Measurements from ENCODE around the gene HAX1. TPM values are rescaled to one million over a fixed set of nuclear protein-coding genes. Genes with fewer than 3 reads are reported as not detected.
"Not testable (repeated sequence)": the region's sequence is repeated elsewhere in the genome, so short reads cannot be mapped to it uniquely, and the experiment has no call there.

The HAX1 gene
- polyA plus RNA-seq (ENCODE audit: insufficient read length) = 73.5 TPM
- long read RNA-seq, donor 1, transcript HAX1-201 (7 exons, 1,227 nt) = major isoform, 20 of 51 reads
- long read RNA-seq, donor 1, partial matches to known transcripts = 29 of 51 reads
- long read RNA-seq, donor 1, other reads (novel, unspliced or antisense) = 0 of 51 reads
- long read RNA-seq, donor 2, transcript HAX1-201 (7 exons, 1,227 nt) = major isoform, 31 of 61 reads
- long read RNA-seq, donor 2, partial matches to known transcripts = 28 of 61 reads
- long read RNA-seq, donor 2, other reads (novel, unspliced or antisense) = 0 of 61 reads
- long read RNA-seq, donor 3, transcript HAX1-201 (7 exons, 1,227 nt) = major isoform, 24 of 33 reads
- long read RNA-seq, donor 3, partial matches to known transcripts = 9 of 33 reads
- long read RNA-seq, donor 3, other reads (novel, unspliced or antisense) = 0 of 33 reads
- long read RNA-seq, donor 4, transcript HAX1-201 (7 exons, 1,227 nt) = major isoform, 5 of 10 reads
- long read RNA-seq, donor 4, partial matches to known transcripts = 5 of 10 reads
- long read RNA-seq, donor 4, other reads (novel, unspliced or antisense) = 0 of 10 reads
- long read RNA-seq, donor 5, transcript HAX1-201 (7 exons, 1,227 nt) = major isoform, 72 of 93 reads
- long read RNA-seq, donor 5, partial matches to known transcripts = 17 of 93 reads
- long read RNA-seq, donor 5, other reads (novel, unspliced or antisense) = 0 of 93 reads
- long read RNA-seq, donor 6, transcript HAX1-201 (7 exons, 1,227 nt) = major isoform, 17 of 68 reads
- long read RNA-seq, donor 6, partial matches to known transcripts = 49 of 68 reads
- long read RNA-seq, donor 6, other reads (novel, unspliced or antisense) = 0 of 68 reads
- long read RNA-seq, donor 7, transcript HAX1-201 (7 exons, 1,227 nt) = major isoform, 66 of 90 reads
- long read RNA-seq, donor 7, partial matches to known transcripts = 17 of 90 reads
- long read RNA-seq, donor 7, other reads (novel, unspliced or antisense) = 0 of 90 reads
- long read RNA-seq, donor 8, transcript HAX1-201 (7 exons, 1,227 nt) = major isoform, 15 of 17 reads
- long read RNA-seq, donor 8, partial matches to known transcripts = 0 of 17 reads
- long read RNA-seq, donor 8, other reads (novel, unspliced or antisense) = 0 of 17 reads

DNA sequence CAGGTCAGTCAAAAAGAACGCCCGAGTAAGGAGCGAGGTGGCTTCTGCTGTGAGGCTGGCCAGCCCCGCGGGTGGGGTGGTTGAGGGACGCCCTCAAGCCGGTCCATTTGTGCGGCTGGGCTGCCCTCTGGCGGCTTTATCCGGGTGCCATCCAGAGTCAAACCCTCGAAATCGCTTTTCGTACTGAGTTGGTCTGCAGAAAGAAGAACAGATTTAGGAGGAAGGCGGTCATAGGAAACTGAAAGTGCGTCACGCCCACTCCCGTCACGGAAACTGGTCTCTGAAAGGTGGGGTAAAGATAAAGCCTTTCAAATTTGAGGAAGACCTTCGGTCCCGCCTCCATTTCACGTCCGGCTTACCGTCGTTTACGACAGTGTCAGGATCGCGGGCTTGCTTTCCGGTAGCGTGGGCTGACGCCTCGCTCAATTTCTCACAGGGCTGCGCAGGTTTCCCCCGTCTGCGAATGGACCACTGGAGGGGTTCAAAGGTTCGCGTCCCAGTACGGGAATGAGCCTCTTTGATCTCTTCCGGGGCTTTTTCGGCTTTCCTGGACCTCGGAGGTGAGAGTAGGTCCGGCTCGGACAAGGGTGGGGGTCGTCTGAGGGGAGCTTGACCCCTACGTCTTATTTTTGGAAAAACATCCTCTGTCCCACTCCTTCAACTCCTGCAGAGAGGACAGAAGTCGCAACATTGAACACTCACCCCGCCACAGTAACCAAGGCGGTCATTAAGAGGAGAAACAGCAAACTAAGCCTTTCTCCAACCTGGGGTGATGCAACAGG is at the start of gene HAX1:
HAX1 (plus strand) TSS at position 413 of the 782 bp plus-strand sequence; CDS start at position 508, 95 bp downstream.
- DNase-seq = peak; percentile 93

DNA sequence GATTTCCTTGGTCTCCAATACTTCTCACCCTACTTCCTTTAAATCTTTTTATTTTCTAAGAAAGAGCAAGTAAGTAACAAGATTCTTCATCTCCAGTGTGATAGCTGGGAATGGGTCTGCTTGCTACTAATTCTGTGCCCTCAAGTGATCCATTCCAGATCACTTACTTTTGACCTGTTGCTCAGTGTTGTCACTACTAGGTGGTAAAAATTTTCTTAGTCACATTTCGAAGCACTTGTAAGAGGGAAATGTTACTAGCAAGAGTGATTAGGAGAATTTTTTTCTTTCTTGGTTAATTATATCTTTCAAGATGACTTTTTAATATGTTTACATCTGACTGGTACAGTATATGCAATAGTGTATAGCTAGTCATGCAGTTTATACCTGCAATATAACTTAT is 49.5 kb upstream of the HAX1 start:
- DNase-seq = no peak

DNA sequence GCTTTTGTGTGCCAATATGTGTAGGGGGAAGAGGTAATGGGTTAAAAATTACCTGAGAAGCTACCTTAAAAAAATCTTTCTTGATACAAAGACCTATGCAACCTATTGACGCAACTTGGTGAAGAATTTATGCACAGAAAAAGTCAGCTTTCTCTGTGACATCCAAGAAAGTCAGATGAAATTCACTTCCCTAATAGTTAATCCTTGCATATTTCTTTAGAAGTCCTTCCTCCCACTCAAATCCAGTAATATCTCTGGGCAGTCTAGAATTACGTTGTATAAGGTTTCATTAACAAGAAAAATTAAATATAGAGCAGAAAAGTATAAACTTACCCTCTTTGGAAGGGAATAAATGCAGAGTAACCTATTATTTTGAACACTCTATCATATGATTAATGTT is 48.8 kb upstream of the HAX1 start:
- no peak for DNase-seq

DNA sequence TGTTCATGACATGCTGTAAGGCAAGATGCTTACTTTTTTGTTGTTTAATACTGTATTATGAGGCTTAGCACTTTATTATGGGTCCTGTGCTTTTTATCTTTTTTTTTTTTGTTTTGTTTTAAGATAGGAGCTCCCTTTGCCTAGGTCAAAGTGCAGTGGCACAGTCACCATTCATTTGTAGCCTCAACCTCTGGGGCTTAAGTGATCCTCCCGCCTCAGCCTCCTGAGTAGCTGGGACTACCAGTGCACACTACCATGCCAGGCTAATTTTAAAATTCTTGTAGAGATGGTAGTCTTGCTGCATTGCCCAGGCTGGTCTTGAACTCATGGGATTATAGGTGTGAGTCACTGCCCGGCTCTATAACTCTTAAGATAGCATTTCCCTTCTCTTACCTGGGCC is 47.1 kb upstream of the HAX1 start:
- no peak for DNase-seq

DNA sequence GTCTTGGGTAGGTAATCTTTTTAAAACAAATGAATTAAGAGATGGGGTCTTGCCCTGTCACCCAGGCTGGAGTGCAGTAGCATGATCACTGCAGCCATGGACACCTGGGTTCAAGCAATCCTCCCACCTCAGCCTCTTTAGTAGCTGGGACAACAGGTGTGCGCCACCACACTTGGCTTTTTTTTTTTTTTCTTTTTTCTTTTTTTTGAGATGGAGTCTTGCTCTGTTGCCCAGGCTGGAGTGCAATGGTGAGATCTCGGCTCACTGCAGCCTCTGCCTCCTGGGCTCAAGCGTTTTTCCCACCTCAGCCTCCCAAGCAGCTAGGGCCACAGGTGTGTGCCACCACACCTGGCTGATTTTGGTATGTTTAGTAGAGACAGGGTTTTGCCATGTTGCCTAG is 41.3 kb upstream of the HAX1 start:
- not testable (repeated sequence) for DNase-seq

DNA sequence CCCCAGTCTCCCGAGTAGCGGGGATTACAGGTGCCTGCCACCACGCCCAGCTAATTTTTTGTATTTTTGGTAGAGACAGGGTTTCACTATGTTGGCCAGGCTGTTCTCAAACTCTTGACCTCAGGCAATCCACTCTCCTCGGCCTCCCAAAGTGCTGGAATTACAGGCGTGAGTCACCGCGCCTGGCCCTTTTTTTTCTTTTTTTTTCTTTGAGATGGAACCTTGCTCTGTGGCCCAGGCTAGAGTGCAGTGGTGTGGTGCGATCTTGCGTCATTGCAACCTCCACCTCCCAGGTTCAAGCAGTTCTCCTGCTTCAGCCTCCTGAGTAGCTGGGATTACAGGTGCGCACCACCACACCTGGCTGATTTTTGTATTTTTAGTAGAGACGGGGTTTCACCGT is 39.3 kb upstream of the HAX1 start:
- not testable (repeated sequence) for DNase-seq

DNA sequence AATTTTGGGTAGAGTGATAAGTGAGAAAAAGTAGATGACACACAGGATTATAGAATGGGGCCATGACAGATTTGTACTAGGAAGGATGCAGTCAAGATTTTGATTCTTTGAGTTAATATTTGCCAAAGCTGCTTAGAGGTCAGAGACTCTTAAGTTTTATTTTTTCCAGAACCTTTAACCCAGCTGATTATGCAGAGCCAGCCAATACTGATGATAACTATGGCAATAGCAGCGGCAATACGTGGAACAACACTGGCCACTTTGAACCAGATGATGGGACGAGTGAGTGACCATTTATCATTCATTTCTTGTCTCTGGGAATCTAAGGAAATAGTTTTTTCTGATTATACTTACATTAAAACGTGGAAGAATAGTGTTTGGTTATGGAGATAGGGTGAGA is 35.6 kb upstream of the HAX1 start:
- no peak for DNase-seq

DNA sequence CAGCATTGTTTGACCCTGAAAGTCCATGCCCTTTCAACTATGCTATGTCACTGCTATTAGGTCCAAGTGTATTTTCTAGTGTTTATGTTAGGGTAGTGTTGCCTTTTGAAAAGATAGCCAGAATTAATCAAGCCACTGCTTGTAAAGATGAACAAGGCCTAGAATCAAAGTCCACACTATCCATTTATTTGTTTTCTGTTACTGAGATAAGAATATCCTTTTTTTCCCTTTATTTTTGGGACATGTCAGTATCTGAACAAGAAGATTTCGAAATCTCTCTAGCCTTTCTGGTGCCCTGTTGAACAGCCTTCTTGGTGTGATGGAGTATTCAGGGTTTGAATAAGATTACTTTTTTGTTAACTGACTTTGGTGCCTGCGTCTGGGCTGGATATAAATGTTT is 35.0 kb upstream of the HAX1 start:
- DNase-seq = no peak

DNA sequence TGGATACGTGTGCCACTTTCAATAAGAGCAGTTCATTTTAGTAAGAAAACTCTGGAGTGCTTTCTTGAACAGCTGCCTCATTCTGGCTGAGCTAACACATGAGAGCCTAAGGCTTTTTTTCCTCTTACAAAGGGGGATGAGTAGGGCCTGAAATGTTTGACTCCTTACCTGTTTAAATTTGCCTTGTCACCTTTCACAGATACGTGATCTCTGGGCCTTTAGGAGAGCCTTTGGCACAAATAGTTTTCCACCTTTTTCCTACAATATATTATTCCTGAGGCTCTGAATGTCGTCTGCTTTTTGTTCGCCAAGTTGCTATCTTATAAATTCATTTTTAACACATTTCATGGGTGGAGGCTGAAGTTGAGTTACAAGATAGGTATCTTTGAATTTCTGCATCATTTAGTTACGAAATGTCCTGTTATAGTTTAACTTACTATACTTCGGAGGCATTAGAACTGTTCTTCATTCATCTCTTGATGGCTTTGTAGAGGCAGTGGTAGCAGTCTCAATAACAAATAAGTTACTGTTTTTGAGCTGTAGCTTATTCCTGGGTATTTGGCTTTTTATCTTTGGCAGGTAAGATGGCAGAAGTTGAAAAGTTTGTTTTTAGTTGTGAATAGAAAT is 34.4 kb upstream of the HAX1 start:
- no peak for DNase-seq

DNA sequence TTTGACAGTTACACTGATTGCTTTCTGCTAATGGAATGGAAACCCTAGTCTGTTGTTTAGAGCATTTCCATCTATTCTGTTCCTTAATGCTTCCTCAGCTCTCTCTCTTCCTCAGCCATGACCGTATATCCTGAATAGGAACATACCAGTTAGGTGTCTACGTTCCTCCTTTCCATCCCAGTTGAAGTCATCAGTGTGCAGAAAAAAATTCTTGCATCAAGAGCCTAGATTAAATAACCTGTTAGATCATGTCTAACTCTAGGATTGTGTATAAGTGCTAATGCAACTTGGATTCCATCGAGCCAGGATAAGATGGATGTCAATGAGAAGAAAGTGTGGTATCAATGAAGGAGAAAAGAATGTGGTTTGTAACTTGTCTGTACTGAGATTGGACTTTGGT is 32.9 kb upstream of the HAX1 start:
- DNase-seq = no peak

DNA sequence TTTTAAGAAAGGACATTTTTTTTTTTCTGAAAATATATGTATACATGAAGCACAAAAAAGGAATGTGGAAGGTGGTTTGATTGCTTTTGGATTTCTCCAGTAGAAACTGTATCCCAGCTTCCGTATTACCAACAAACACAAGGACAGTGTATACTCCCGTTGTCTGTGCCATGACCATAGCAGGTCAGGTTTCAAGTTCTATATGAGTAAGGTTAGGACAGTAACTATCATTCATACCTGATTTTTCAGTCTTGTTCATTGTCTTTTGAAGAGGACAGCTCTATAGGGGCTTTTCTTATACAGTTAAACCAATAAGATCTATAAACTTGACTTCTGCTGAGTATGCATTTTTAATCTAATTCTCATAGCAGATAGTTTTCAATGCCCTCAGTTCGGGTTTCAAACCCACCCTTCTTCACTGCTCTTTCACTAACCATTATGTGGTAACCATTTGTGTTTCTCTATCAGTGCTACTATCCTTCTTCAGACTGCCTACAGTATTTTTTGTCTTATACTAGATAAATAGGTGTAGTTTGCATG is 32.1 kb upstream of the HAX1 start:
- DNase-seq = no peak

DNA sequence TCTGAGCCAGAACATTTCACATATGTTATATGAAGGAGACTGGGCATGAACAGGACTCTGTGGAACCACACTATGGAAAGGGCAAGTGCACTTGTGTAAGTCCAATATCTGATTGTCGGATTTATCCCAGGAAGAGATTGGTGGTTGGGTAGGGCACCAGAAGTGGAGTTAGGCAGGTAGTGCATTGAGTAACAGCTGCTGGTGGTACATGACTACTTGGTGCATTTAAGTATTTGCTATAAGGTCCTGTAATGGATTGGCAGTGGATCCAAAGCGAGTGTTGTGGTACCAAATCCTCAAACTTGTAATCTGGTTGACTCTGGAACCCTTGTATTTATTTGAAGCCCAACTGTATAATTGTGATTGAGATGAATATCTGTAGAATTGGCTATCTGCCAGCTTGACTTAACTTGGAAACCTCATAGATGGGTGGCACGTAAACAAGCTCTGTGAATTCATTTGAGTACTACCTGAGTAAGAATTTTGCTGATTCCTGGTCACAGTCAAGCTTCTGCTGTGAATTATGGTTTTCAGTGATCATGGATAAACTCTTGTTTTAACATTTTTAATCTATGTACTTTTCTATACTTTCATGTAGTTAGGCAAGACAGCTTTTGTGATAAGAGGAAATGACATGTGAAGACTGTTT is 30.6 kb upstream of the HAX1 start:
- no peak for DNase-seq

DNA sequence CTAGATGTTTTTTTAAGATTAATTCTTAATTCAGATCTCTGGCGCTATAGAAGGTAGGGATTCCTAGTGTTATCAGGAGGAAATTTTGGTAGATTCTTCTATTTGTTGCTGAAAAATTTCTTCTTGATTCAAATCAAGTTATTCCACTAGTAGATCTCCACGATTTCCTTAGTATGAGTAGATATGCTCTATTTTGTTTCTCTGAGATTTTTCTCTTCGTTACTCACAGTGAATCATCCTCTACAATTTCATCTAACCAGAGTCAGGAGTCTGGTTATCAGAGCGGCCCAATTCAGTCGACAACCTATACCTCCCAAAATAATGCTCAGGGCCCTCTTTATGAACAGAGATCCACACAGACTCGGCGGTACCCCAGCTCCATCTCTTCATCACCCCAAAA is 18.8 kb upstream of the HAX1 start:
- DNase-seq = no peak

DNA sequence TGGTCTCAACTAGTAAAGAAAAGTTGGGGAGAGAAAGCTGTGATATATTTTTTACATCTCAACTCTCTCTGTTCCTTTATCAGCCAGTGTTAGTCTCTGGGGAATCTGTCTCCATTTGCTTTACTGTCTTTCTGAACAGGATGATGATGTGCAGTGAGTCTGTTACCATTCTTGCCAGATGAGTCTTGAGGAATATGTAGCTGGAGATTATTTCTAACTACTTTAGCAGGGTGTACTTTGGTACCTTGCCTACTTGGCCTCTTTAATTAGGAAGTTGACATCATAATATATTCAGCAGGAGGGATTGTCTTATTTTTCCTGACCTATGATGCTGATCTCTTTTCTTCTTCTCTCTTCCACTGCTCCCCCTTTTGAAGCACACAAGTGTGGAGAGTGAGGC is 15.7 kb upstream of the HAX1 start:
- DNase-seq = no peak

DNA sequence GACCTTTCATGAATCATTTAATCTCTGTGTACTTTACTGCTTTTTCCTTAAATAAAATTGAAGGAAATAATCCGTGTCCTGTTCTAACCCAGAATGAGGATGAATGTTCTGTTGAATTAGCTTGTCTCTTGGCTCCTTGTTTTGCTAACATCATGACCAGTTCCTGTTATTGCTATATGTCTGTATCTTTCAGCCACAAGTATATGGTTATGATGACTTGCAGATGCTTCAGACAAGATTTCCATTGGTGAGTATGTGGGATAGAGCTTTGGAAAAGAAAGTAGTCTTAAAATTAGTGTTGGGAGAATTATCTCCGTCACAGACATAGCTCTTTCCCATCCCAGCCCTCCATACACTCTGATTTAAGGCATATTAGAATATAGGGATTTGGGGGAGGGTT is 13.6 kb upstream of the HAX1 start:
- no peak for DNase-seq

DNA sequence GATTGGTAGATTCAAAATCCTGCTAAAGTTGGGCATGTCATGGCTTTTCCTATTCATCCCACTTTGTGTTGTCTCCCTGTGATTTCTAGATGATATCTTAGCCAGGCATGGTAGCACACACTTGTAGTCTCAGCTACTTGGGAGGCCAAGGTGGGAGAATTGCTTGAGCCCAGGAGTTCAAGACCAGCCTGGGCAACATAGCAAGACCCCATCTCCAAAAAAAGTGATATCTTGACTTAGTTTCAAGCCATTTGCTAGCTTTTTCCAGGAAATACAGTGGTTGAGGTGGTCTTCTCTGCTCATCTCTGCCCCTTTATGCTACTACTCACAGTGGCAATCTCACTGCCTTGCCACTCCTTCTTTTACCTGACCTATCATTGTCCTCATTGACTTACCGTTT is 12.3 kb upstream of the HAX1 start:
- DNase-seq = no peak

DNA sequence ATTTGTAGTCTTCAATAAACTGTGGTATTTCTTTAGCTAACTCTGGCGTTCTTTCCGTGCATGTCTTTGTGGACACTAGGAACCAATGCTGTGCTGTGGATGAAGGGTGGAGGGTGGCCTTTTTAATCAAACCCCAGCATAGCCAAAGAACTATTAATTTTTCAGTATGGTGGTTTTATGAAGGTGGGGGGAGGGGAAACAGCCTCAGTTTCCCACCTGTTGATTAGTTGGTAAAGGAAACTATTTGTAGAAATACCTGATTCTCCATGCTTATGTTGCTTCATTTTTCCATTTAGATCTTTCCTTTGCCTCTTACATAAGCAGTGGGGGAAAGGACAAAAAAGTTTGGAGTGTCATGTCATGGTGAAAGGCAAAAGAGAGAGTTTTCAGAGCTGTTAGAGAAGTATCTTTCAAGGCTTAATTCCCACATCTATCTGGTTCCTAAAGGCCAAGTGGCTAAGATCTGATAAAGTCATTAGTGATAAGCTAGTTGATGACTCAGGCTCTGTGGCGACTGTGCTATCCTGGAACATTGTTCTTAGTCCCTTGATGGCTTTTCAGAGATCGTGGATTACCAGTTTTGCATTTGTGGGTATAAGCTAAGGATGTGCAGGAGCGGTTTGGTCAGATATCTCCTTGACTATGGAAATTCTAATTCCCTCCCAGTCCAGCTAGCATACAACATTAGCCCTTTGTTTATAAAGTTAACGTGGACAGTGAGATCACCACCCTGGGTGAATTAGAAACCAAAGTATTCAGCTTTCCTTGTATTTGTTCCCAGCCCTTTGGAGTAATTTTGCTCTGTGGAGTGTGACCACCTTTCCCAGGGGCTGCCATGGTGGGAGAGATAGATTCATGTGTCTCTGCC is 8.7 kb upstream of the HAX1 start:
- no peak for DNase-seq

DNA sequence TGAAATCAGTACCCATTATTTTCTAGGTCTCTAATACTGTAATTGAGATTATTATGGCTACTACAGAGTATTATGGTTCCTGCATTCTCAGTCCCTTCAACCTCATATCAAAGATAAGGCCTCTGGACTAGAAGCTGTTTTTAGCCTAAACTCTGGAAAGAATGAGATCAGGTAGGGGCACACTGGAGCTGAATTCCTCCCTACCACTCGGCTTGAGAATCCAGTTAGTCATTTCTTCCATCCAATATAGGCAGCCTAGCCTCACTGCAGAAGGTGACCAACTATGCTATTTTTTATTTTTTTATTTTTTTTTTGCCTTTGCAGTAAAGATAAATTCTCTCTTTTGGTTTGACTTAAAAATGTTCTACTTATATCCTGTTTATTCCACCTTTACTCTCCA is 8.0 kb upstream of the HAX1 start:
- no peak for DNase-seq

DNA sequence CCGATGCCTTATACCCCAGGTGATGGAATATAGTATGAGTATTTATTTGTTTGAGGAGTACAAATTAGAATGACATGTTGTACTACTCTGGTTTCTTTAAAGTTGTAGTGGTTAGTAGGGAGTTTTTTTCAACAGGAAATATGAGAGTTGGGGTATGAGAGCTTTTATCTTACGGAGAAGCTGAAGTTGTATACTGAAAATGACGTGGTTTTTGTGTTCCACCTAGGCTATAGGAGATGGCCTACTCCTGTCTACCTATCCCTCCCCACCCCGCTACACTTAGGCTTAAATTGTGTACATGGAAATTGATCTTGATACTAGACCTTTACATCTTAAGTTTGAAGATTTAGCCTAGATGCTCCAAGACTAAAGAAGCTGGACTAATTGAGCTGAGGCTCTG is 6.8 kb upstream of the HAX1 start:
- DNase-seq = no peak

DNA sequence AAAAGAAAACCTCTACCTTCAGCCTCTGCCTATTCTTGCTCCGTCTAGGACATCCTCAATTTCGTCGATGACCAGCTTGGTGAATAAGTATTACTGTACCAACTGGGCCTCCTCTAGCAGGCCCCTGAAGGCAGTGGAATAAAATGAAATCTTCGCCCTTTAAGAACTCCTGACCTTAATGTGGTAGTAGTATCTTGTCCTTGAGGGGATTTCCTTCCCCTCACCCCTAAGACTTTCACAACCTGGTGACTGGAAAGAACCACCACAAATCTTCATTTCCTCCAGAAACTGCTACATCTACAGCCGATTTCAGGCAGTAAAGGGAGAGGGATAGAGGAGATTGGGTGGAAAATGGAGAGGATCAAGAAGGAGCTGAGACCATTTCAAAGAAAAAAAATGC is 1.6 kb upstream of the HAX1 start:
- no peak for DNase-seq

Data from left kidney (tissue), 8 donors.